ENCODE results near the gene TEDC2. TPM values are rescaled to one million over a fixed set of nuclear protein-coding genes. Genes with fewer than 3 reads are reported as not detected.

TEDC2 gene
- total and polyA plus RNA-seq, 9 of the 15 experiments (the other 6 are each of a cell fraction or from before 2014, with no cell fraction given): 0.75 to 57.0 (median 17.6) TPM

- TF ChIP-seq HINFP (tag; conservative IDR thresholded peaks at IDR 0.05; ENCODE audit: low read depth): no peak
- TF ChIP-seq TCF3 (CRISPR knock-in tag; IDR thresholded peaks at IDR 0.05): no peak
- TF ChIP-seq, protein P1, sequence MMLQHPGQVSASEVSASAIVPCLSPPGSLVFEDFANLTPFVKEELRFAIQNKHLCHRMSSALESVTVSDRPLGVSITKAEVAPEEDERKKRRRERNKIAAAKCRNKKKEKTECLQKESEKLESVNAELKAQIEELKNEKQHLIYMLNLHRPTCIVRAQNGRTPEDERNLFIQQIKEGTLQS (IDR thresholded peaks at IDR 0.05): peak; percentile 83
- TF ChIP-seq, protein P1 (CRISPR knock-in tag; conservative IDR thresholded peaks at IDR 0.05): no peak
- TF ChIP-seq CBFA2T3 (IDR thresholded peaks at IDR 0.05): no peak
- TF ChIP-seq ARID1B (IDR thresholded peaks at IDR 0.05): peak; percentile 26
- TF ChIP-seq, protein P2, sequence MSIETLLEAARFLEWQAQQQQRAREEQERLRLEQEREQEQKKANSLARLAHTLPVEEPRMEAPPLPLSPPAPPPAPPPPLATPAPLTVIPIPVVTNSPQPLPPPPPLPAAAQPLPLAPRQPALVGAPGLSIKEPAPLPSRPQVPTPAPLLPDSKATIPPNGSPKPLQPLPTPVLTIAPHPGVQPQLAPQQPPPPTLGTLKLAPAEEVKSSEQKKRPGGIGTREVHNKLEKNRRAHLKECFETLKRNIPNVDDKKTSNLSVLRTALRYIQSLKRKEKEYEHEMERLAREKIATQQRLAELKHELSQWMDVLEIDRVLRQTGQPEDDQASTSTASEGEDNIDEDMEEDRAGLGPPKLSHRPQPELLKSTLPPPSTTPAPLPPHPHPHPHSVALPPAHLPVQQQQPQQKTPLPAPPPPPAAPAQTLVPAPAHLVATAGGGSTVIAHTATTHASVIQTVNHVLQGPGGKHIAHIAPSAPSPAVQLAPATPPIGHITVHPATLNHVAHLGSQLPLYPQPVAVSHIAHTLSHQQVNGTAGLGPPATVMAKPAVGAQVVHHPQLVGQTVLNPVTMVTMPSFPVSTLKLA (conservative IDR thresholded peaks at IDR 0.05): 0 out of 4 replicates have a peak, but pooled peaks of 1 of the 2 experiments have one; percentile 24
- TF ChIP-seq NFIC (IDR thresholded peaks at IDR 0.05): 0 out of 2 replicates have a peak, but pooled peaks have one; percentile 18
- TF ChIP-seq GTF2F1 (IDR thresholded peaks at IDR 0.05; ENCODE audit: low read depth, low read length): no peak
- peak in 1 of 2 experiments; percentile 94; a peak in 2 of 4 replicates for TF ChIP-seq KDM1A (IDR thresholded peaks at IDR 0.05)
- 0 out of 2 replicates have a peak, but pooled peaks have one; percentile 66 for TF ChIP-seq MITF (IDR thresholded peaks at IDR 0.05)
- TF ChIP-seq ZNF609 (CRISPR knock-in tag; IDR thresholded peaks at IDR 0.05; ENCODE audit: borderline replicate concordance): no peak
- no peak for TF ChIP-seq ZBTB8A (IDR thresholded peaks at IDR 0.05; ENCODE audit: partially characterized antibody)
- TF ChIP-seq TOE1 (IDR thresholded peaks at IDR 0.05; ENCODE audit: borderline replicate concordance): no peak; the same call in none of the 2 replicates
- 0 out of 2 replicates have a peak, but pooled peaks have one; percentile 27 for TF ChIP-seq TOE1 (CRISPR knock-in tag; IDR thresholded peaks at IDR 0.05; ENCODE audit: borderline replicate concordance, low read depth)
Observed at GRCh38 chr16:2511128-2511800, 51.4 kb downstream of the TEDC2 start (continued).

Data from K562 (cell line).